ENCODE data around the gene PLEKHG2. TPM values are rescaled to one million over a fixed set of nuclear protein-coding genes. Genes with fewer than 3 reads are reported as not detected.

The PLEKHG2 gene
- total and polyA plus RNA-seq, 2 donors (not counting 1 experiment from before 2014, with no cell fraction given), result 13.1 to 13.7 TPM

GRCh38 chr19:39379865-39380396 lies 32.5 kb upstream of the PLEKHG2 start:
- Histone ChIP-seq H3K36me3 (ENCODE audit: control insufficient read depth, insufficient read depth, low read length) (peaks cover 43% of the 10 kb centered on the region), H3K9ac (ENCODE audit: insufficient read depth, low read length) (no peak overlapping the region)
- DNase-seq (ENCODE audit: low read depth in 2 of 2), result no peak

GRCh38 chr19:39380521-39381502 lies 31.7 kb upstream of the PLEKHG2 start:
- Histone ChIP-seq H3K9ac (ENCODE audit: insufficient read depth, low read length) (no peak overlapping the region), H3K4me3 (replicated peaks in 1 of 4; ENCODE audit: control extremely low read depth in 1 of 4, insufficient read depth in 1 of 4, low read depth in 3 of 4, low read length in 4 of 4) (no peak overlapping the region), H2AFZ (ENCODE audit: low read length) (no peak overlapping the region), H3K9me3 (ENCODE audit: control insufficient read depth, insufficient read depth, low read depth, low read length) (no peaks in the 10 kb centered on the region), H3K36me3 (ENCODE audit: control insufficient read depth, insufficient read depth, low read length) (peaks cover 45% of the 10 kb centered on the region), H3K79me2 (ENCODE audit: control insufficient read depth, insufficient read depth, low read length) (no peaks in the 10 kb centered on the region), H4K20me1 (ENCODE audit: control insufficient read depth, extremely low read depth, insufficient read depth, low read length) (no peaks in the 10 kb centered on the region), H3K4me1 (ENCODE audit: control insufficient read depth, extremely low read depth, insufficient read depth, low read length) (no peaks in the 10 kb centered on the region), H3K4me2 (ENCODE audit: extremely low read depth, insufficient read depth, low read length) (no peak overlapping the region), H3K27me3 (ENCODE audit: control insufficient read depth, insufficient read depth, low read length) (no peaks in the 10 kb centered on the region), H3K27ac (ENCODE audit: insufficient read depth, low read length) (no peak overlapping the region)
- DNase-seq (ENCODE audit: low read depth in 2 of 2), result no peak
- TF ChIP-seq CTCF (conservative IDR thresholded peaks at IDR 0.05 in 1 of 2, IDR thresholded peaks at IDR 0.05 in 1 of 2; ENCODE audit: low read depth in 1 of 2, low read length in 2 of 2) (no peak), EZH2 (IDR thresholded peaks at IDR 0.05; ENCODE audit: low read length, missing control alignments) (no peak)

More at GRCh38 chr19:39379865-39380396, 32.5 kb upstream of the PLEKHG2 start:
- no peak overlapping the region for H3K4me2 ChIP-seq (ENCODE audit: extremely low read depth, insufficient read depth, low read length)
- no peaks in the 10 kb centered on the region for H3K79me2 ChIP-seq (ENCODE audit: control insufficient read depth, insufficient read depth, low read length)
- H3K9me3 ChIP-seq (ENCODE audit: control insufficient read depth, insufficient read depth, low read depth, low read length), result no peaks in the 10 kb centered on the region
- no peaks in the 10 kb centered on the region for H3K27me3 ChIP-seq (ENCODE audit: control insufficient read depth, insufficient read depth, low read length)
- TF ChIP-seq EZH2 (IDR thresholded peaks at IDR 0.05; ENCODE audit: low read length, missing control alignments), result no peak
- TF ChIP-seq CTCF (conservative IDR thresholded peaks at IDR 0.05 in 1 of 2, IDR thresholded peaks at IDR 0.05 in 1 of 2; ENCODE audit: low read depth in 1 of 2, low read length in 2 of 2), result no peak
- H3K4me3 ChIP-seq (replicated peaks in 1 of 4; ENCODE audit: control extremely low read depth in 1 of 4, insufficient read depth in 1 of 4, low read depth in 3 of 4, low read length in 4 of 4), result no peak overlapping the region
- no peak overlapping the region for H2AFZ ChIP-seq (ENCODE audit: low read length)
- H3K27ac ChIP-seq (ENCODE audit: insufficient read depth, low read length), result no peak overlapping the region
- no peaks in the 10 kb centered on the region for H4K20me1 ChIP-seq (ENCODE audit: control insufficient read depth, extremely low read depth, insufficient read depth, low read length)
- H3K4me1 ChIP-seq (ENCODE audit: control insufficient read depth, extremely low read depth, insufficient read depth, low read length), result no peaks in the 10 kb centered on the region

DNA sequence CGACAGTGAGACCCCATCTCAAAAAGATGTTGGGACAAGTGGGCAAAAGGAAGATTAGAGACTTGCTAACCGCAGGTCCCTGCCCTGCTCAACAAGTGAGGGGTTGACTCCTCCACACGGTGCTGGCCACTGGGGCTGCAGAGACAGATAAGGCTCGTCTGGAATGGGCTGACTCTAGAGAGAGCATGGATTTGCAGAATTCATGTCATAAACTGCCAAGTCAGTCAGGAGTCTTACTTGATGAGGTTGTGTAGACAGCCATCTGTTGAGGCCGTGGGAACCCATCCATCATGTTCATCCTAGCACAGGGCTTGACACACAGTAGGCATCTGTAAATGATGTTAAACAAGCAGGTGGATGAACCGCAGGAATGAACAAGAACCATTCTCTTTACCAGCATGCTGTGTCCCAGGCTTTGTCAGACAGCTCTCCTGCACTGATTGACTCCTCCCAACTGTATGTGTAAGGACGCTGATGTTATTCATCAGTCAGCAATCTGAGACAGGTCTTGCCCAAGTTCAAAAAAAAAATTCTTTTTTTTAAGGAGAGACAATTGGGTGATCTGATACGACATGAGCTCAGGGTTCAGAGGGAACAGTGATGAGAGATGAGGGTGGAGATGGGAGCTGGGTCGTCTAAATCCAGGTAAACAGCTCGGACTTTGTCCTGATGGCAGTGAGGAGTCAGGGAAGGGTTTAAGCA lies 30.4 kb upstream of the PLEKHG2 start:
- Histone ChIP-seq H4K20me1 (ENCODE audit: control insufficient read depth, extremely low read depth, insufficient read depth, low read length) (no peaks in the 10 kb centered on the region), H3K27me3 (ENCODE audit: control insufficient read depth, insufficient read depth, low read length) (no peaks in the 10 kb centered on the region), H3K4me2 (ENCODE audit: extremely low read depth, insufficient read depth, low read length) (no peak overlapping the region), H3K27ac (ENCODE audit: insufficient read depth, low read length) (no peak overlapping the region), H3K4me3 (replicated peaks in 1 of 4; ENCODE audit: control extremely low read depth in 1 of 4, insufficient read depth in 1 of 4, low read depth in 3 of 4, low read length in 4 of 4) (no peak overlapping the region), H3K36me3 (ENCODE audit: control insufficient read depth, insufficient read depth, low read length) (peaks cover 43% of the 10 kb centered on the region), H2AFZ (ENCODE audit: low read length) (no peak overlapping the region), H3K4me1 (ENCODE audit: control insufficient read depth, extremely low read depth, insufficient read depth, low read length) (no peaks in the 10 kb centered on the region), H3K9me3 (ENCODE audit: control insufficient read depth, insufficient read depth, low read depth, low read length) (no peaks in the 10 kb centered on the region), H3K9ac (ENCODE audit: insufficient read depth, low read length) (no peak overlapping the region), H3K79me2 (ENCODE audit: control insufficient read depth, insufficient read depth, low read length) (no peaks in the 10 kb centered on the region)
- no peak for TF ChIP-seq CTCF (conservative IDR thresholded peaks at IDR 0.05 in 1 of 2, IDR thresholded peaks at IDR 0.05 in 1 of 2; ENCODE audit: low read depth in 1 of 2, low read length in 2 of 2)
- TF ChIP-seq EZH2 (IDR thresholded peaks at IDR 0.05; ENCODE audit: low read length, missing control alignments), result no peak
- no peak for DNase-seq (ENCODE audit: low read depth in 2 of 2)
